HG03432 (cell line): ENCODE measurements around the gene BBS1.

Source experiments
- ATAC-seq: cut with Tn5 transposase; IDR thresholded peaks from one replicate; pipeline ENCODE4 v1.9.1; 2021; ENCODE audit warnings: mild to moderate bottlenecking, moderate library complexity; ENCODE audit not compliant: unreplicated experiment

Gene BBS1

DNA sequence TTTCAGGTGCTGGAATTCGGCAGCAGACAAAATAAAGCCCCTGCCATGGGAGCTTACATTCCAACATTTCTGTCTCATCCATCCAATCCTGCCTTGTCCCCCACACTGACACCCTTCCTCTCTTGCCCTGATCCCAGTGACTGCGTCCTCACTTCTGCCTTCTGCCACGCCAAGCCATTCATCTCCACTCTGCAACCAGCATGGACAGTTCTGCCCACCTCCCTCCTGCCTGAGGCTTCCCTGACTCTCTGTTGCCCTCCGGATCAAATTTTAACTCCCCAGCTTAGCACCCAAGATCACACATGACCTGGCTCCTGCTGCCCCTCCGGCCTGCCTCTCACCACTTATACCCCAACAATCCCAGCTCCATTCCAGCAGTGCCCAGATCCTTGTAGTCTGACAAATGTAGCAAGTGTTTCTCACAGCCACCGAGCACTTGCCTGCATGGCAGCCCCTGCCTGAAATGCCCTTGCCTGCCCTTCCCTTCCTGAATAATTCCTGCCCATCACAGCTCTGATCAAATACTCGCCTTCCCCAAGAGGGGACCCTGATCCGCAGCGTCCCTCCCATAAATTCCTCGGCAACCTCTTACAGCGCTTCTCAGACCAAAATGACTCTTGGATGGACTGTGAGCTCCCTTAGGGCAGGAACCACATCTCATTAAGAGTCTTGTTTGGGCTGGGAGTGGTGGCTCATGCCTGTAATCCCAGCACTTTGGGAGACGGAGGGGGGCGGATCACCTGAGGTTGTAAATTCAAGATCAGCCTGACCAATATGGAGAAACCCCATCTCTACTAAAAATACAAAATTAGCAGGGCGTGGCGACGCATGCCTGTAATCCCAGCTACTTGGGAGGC lies 38.6 kb downstream of the BBS1 start:
- ATAC-seq: no peak

DNA sequence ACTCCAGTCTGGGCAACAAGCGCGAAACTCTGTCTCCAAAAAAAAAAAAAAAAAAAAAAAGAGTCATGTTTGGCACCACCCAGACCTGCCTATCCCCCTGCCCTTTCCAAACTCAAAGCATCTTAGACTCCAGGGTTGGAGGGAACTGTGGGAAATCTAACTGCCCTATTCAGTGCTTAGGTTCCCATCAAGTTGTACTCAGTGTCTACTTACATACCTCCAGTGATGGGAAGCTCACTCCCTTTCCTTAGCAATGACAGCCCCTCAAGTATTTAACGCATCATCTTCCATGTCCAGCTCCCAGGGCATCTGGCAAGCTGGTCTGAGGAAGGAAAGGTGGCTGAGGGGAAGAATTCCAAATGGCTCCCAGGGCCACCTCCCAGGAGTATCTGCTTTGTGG lies 39.3 kb downstream of the BBS1 start:
- no peak for ATAC-seq

DNA sequence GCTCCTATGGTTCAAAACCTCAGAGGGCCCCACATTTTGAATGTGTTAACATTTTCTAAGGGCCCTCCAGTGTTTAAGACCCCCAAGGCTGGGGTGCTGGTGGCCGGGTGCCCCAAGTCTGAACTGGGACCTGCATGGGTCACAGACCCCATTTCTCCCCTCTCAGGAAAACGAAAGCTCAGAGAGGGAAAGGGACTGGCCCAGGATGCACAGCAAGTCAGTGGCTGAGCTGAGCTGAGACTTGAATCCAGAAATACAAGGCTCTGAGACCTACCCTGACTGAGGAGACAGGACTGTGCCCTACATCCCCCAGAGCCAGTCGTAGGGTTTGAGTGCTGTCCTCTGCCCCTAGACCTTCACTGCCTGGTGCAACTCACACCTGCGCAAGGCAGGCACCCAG lies 40.5 kb downstream of the BBS1 start:
- no peak for ATAC-seq

DNA sequence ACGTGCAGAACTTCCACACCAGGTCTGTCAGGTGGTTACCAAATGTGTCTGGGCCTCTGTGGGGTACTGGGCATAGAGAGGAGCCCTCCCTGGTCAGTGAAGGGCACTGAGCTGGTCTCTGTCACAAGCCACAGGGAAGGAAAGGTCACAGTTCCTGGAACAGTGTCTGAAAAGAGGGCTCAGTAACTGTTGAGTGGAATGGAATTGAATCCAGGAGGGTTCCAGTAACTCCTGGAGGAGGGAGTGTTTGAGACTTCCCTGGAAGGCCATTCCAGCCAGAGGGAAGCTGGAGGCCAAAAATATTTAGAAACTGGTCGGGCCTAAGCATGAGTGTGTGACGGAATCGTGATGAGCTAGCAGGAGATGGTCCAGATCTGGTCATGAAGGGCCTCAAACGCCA lies 44.2 kb downstream of the BBS1 start:
- no peak for ATAC-seq

DNA sequence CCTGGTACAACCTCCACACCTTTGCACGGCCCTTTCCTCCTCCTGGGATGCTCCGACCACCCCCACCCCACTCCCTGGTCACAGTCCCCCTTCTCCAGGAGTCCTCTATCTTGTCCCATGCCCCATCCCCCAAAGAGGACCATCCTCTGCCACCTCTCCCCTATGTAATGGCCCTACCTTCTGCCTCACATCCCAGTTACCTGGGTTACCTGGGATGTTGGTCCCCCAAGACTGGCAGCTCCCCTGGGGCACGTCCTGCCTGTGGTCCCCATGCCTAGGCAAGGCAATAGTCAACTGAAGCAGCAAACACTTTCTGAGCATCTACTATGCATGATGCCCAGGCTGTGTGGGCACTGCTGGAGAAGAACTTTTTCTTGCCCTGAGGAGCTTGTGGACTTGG lies 45.0 kb downstream of the BBS1 start:
- ATAC-seq: no peak

DNA sequence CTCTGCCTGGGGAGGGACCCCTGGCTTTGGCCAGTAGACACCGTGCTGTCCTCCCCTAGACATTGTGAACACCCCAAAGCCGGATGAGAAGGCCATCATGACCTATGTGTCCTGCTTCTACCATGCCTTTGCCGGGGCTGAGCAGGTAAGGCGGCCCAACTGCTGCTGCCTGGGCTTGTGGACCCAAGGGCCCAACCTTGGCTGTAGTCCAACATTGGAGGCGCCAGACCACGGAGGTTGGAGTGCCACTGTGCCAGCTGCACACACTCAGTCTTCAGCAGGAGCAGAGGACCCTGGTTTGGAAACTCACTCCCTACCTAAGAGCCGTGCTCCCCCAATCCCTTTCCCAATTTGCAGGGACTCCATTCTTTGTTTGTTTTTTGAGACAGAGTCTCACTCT lies 45.7 kb downstream of the BBS1 start:
- no peak for ATAC-seq

DNA sequence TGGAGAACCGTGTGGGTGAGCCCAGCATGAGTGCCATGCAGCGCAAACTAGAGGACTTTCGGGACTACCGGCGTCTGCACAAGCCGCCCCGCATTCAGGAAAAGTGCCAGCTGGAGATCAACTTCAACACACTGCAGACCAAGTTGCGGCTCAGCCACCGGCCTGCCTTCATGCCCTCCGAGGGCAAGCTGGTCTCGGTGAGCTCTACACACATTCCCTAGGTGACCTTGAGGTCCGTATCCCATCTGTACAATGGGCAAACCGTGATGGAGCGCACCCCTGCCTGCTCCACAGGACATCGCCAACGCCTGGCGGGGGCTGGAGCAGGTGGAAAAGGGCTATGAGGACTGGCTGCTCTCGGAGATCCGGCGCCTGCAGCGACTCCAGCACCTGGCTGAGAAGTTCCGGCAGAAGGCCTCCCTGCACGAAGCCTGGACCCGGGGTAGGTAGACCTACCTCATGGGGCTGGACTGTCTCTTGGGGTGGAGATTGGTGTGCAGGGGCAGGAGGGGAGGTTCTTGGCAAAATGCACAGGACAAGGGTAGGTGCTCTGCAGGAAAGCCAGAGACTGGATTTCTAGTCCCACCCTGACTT lies 47.4 kb downstream of the BBS1 start:
- no peak for ATAC-seq

DNA sequence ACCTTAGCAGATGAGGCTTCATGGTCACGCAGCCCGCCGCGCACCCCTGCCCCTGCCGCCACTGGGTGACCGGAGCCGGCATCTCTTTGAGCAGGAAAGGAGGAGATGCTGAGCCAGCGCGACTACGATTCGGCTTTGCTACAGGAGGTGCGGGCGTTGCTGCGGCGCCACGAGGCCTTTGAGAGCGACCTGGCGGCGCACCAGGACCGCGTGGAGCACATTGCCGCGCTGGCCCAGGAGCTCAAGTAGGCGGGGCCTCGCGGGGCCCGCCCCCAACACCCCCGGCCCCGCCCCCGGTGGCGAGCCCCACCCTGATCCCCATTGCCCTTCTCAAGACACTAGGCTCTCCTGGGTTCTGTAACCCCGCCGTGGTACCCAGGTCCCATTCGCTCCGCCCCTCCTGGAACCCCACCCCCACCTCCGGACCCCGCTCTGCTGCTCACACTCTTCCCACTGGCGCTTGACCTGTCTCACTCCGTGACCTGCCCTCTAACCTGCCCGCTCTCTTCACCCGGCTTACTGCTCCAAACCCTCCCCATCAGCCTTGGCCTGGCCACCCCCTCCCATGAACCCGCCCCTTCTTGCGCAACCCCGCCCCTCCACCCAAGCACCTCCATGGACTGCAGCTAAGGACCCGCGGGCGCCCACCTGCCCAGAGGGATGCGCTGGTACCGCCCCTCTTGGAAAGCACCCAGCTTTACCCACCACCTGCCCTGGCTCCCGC lies 48.9 kb downstream of the BBS1 start:
- ATAC-seq: no peak

- ATAC-seq: no peak
Measured at GRCh38 chr11:66559866-66560676, 49.6 kb downstream of the BBS1 start.

GRCh38 chr11:66561178-66561974 lies 50.9 kb downstream of the BBS1 start:
- ATAC-seq: no peak

GRCh38 chr11:66561975-66562248 lies 51.5 kb downstream of the BBS1 start:
- no peak for ATAC-seq

GRCh38 chr11:66562275-66562674 lies 51.8 kb downstream of the BBS1 start:
- no peak for ATAC-seq

DNA sequence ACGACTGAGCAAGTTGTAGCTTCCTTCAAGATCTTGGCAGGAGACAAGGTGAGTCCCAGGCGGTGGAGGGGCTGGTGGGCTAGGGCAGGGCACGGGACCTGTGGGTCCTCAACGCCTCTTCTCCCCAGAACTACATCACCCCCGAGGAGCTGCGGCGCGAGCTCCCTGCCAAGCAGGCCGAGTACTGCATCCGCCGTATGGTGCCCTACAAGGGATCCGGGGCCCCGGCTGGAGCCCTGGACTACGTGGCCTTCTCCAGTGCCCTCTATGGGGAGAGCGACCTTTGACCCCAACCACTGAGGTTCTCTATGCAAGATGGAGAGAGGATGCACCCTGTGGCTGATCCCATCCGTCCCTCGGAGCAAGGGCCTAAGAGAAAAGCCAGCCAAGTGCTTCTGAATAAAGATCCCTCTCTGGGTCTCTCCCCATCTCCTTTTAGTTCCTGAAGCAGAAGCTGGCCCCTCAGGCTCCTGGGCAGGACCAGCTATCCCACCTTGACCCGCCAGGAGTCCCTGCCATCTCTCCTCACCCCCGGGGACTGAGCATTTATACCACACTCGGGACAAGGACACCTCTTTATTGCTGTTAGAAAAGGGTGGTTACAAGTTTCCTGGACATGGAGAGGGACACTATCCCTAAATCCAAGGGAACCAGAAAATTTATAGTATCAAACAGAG lies 52.6 kb downstream of the BBS1 start:
- ATAC-seq: no peak

DNA sequence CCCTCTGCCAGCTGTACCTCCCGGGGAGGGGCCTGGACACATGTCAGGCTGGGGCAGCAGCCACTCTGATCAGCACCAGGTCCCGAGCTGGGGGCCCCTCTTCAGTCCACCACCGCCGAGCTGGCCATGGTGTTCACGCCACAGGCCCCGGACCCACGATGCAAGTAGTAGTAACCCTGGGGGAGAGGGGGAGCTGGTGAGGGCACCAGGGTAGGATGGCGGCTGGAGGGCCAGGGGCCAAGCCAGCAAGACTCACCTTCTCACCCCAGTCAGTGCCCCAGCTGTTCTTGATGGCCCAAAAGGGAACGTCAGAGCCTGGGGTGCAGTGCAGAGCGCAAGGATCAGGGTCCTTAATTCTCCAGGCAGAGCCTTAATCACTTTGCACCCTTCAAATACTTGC lies 53.4 kb downstream of the BBS1 start:
- no peak for ATAC-seq

DNA sequence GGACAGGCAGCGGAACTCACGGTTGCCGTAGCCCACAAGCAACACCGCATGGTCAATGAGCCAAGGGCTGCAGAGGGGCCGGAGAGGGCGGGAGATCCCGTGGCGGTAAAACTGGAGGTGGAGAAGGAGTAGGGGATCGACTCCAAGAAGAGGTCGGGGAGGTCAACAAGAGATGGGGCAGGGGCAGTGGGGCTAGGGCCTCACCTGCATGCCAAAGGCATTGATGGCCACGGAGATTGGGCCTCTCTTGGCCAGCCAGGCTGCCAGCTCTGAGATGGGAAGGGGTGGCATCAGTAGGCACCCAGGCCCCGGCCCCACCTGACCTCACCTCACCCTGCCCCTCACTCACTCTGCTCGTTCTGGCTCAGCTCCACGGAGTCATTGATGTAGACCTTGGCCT lies 54.1 kb downstream of the BBS1 start:
- ATAC-seq: no peak

DNA sequence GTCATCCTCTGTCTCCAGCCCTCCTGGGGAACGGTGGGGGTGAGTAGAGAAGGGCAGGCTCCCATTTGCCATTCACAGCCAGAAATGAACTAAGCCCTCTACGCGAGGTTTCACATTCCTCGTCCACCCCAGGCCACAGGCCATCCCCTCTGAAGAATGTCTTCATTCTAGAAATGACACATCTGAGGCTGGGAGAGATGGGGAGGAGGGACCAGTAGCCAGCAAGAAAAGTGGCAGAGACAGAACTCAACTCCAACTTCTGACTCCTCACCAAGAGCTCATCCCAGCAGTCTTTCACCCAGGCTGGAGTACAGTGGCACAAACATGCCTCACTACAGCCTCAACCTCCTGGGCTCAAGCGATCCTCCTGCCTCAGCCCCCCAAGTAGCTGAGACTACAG lies 54.5 kb downstream of the BBS1 start:
- ATAC-seq: no peak

- no peak for ATAC-seq
Measured at GRCh38 chr11:66566221-66566620, 55.8 kb downstream of the BBS1 start.

DNA sequence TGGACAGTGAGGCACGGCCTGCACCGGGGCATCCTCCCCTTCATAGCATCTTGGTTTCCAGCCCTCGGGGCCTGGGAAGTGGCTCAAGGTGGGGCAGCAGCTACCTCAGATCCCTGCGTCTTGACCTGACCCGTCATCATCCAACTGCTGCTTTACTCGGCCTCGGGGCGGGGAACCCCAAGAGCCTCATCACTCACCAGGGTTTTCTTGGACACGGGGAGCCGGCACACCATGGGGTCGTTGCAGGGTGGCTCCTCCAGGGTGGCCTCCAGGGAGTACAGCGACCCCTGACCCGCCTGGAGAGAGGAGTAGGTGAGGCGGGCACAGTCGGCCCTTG lies 57.3 kb downstream of the BBS1 start:
- ATAC-seq: no peak

- no peak for ATAC-seq
Measured at GRCh38 chr11:66568124-66568916, 57.9 kb downstream of the BBS1 start, which contains the start of gene CTSF. Gene CTSF (minus strand): TSS chr11:66568606. CDS start chr11:66568486, 120 bp downstream.
